HCT116 (cell line): Measurements from ENCODE around the gene OR2T1.

Source experiments
- ATF3 ChIP-seq: IDR thresholded peaks from 2 replicates; pipeline ENCODE4 v1.6.1; 2012
- CEBPB ChIP-seq: IDR thresholded peaks from 2 replicates; pipeline ENCODE4 v1.6.1; 2012; ENCODE audit warnings: low read depth
- CTCF ChIP-seq, 3 experiments: fragments of 200-600 bp in 1 of 3; sonication (generic) in 1 of 3; IDR thresholded peaks in 2 of 3; conservative IDR thresholded peaks in 1 of 3; 2 replicates each; pipeline ENCODE4 v1.5.1; 2012 to 2017; ENCODE audit warnings: low read depth in 2 of 3, low read length in 2 of 3, antibody characterized with exemption in 1 of 3, borderline replicate concordance in 1 of 3, control low read depth in 1 of 3, mild to moderate bottlenecking in 1 of 3, mixed read lengths in 1 of 3, mixed run types in 1 of 3, moderate library complexity in 1 of 3; ENCODE audit not compliant: insufficient read depth in 1 of 3
- ELF1 ChIP-seq: IDR thresholded peaks from 2 replicates; pipeline ENCODE4 v1.6.1; 2012; ENCODE audit warnings: low read depth, borderline replicate concordance
- EZH2 ChIP-seq: fragments of 200-600 bp; sonication (generic); IDR thresholded peaks from 2 replicates; pipeline ENCODE4 v1.6.1; 2017; ENCODE audit warnings: antibody characterized with exemption, mixed run types
- EZH2phosphoT487 ChIP-seq: fragments of 200-600 bp; IDR thresholded peaks from 2 replicates; pipeline ENCODE4 v1.6.1; 2018; ENCODE audit warnings: antibody characterized with exemption, borderline replicate concordance
- MAX ChIP-seq: IDR thresholded peaks from 2 replicates; pipeline ENCODE4 v1.6.1; 2012
- POLR2A ChIP-seq: IDR thresholded peaks from 2 replicates; pipeline ENCODE4 v1.7.0; 2011; ENCODE audit warnings: borderline replicate concordance; ENCODE audit not compliant: insufficient read depth, insufficient read length; ENCODE audit errors: extremely low read depth
- POLR2AphosphoS5 ChIP-seq: IDR thresholded peaks from 2 replicates; pipeline ENCODE4 v1.6.1; 2011; ENCODE audit warnings: mild to moderate bottlenecking, low read depth, low read length, moderate library complexity
- RAD21 ChIP-seq: IDR thresholded peaks from 2 replicates; pipeline ENCODE4 v1.6.1; 2012; ENCODE audit warnings: low read depth, mild to moderate bottlenecking
- REST ChIP-seq: IDR thresholded peaks from 2 replicates; pipeline ENCODE4 v1.6.1; 2012; ENCODE audit warnings: low read depth
- SIN3A ChIP-seq: IDR thresholded peaks from 2 replicates; pipeline ENCODE4 v1.6.1; 2012; ENCODE audit warnings: low read depth
- YY1 ChIP-seq: IDR thresholded peaks from 2 replicates; pipeline ENCODE4 v1.6.1; 2011; ENCODE audit warnings: low read length, low read depth, moderate library complexity, mild to moderate bottlenecking; ENCODE audit not compliant: insufficient replicate concordance; ENCODE audit errors: extremely low read depth
- ZNF274 ChIP-seq: fragments of 200-500 bp; sonication (Bioruptor generic); IDR thresholded peaks from 2 replicates; pipeline ENCODE4 v1.6.1; 2014; ENCODE audit warnings: mild to moderate bottlenecking, low read depth, low read length, inconsistent platforms

GRCh38 chr1:248402748-248403147 is at the start of gene OR2T1:
- TF ChIP-seq POLR2A (no peak), CTCF (IDR thresholded peaks at IDR 0.05 in 2 of 3, conservative IDR thresholded peaks at IDR 0.05 in 1 of 3; ENCODE audit: borderline replicate concordance in 1 of 3, insufficient read depth in 1 of 3, low read depth in 2 of 3, low read length in 2 of 3) (no peak), RAD21 (no peak), MAX (no peak), EZH2 (no peak), ELF1 (no peak), ATF3 (no peak), EZH2phosphoT487 (no peak), REST (no peak), CEBPB (no peak), YY1 (no peak), POLR2AphosphoS5 (no peak), SIN3A (no peak), ZNF274 (no peak)
